Keratinocyte (primary cell): ENCODE measurements around the gene GRAMD4.

Experiments used
- CTCF ChIP-seq, 3 experiments: IDR thresholded peaks in 1 of 3; conservative IDR thresholded peaks in 1 of 3; optimal IDR thresholded peaks in 1 of 3; 2 replicates in 2 of 3; 3 replicates in 1 of 3; pipeline versions ENCODE3 to v1.5.1; 2011; ENCODE audit warnings: low read length in 3 of 3, mild to moderate bottlenecking in 3 of 3, moderate library complexity in 2 of 3, control low read depth in 1 of 3, inconsistent platforms in 1 of 3; ENCODE audit not compliant: insufficient read depth in 2 of 3; ENCODE audit errors: extremely low read depth in 1 of 3
- EZH2 ChIP-seq: IDR thresholded peaks from one replicate; pipeline ENCODE4 v1.6.1; 2012; ENCODE audit warnings: inconsistent platforms, mild to moderate bottlenecking, low read length, moderate library complexity

DNA sequence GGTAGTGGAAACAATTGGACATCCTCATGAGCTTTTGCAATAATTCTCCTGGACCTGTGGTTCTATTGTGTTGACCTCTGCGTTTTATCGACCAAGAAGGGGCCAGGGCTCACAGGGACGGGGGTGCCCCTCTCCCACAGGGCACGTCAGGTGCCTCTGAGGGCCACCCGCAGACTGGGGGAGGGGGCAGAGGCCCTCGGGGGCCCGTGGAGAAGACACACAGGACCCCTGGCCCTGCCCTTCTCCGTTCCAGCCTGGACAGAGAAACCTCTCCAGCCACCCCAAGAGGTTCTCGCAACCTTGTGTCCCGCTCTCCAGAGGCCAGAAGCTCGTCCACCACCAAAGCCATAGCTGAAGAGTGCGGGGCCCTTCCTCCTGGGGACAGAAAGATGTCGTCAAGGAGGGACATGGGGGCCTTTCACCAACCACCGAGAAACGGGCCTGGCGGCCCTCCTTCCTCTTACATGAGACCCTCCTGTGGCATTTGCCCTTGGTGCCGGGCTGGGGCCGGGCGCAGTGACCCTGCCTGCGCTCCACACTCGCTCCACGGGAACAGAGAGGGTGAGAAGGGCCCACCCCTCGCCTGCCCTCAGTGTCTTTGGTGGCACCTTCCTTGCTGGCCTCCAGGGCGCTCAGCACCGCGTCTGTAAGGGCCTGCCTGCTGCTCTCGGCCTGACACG lies 57.3 kb downstream of the GRAMD4 start:
- TF ChIP-seq EZH2 (no peak), CTCF (optimal IDR thresholded peaks at IDR 0.05 in 1 of 3, IDR thresholded peaks at IDR 0.05 in 1 of 3, conservative IDR thresholded peaks at IDR 0.05 in 1 of 3; ENCODE audit: extremely low read depth in 1 of 3, insufficient read depth in 2 of 3, low read length in 3 of 3) (no peak)
